Measurements from ENCODE around the gene GALNT2. TPM values are rescaled to one million over a fixed set of nuclear protein-coding genes. Genes with fewer than 3 reads are reported as not detected.

The GALNT2 gene
- total and polyA plus RNA-seq, 2 of the 13 experiments (the other 11 are each of a cell fraction or from before 2014, with no cell fraction given): 39.3 to 39.6 TPM

DNA sequence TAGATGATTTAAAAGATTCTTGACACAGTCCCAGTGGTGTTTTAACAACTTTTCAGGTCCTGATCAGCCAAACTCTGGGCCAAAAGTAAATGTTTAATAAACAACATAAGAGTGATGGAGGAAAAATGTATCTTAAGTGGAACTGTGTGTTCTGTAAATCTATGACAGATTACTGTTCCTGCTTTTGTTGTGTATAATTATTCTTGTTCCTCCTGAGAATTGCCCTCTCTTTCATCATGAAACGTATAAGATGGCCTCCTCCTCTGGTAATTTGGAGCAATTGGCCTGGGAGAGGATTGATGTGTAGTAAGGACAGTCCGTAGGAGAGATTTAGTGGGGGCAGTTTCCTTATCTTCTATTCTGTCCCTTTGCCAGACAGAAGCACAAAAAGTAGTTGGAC, 34.5 kb downstream of the GALNT2 start:
- Histone ChIP-seq H3K27me3 (ENCODE audit: control insufficient read depth in 1 of 2, insufficient read depth in 2 of 2, low read length in 2 of 2) (no peaks in the 10 kb centered on the region), H3K4me2 (ENCODE audit: low read depth, low read length) (no peak overlapping the region), H3K36me3 (replicated peaks in 1 of 2; ENCODE audit: control insufficient read depth in 1 of 2, insufficient read depth in 2 of 2, low read length in 2 of 2) (no peaks in the 10 kb centered on the region), H3K9me3 (ENCODE audit: low read length) (no peaks in the 10 kb centered on the region), H4K20me1 (ENCODE audit: insufficient read depth, low read length) (peaks cover 4% of the 10 kb centered on the region; the same call in 1 of the 2 replicates), H3K27ac (ENCODE audit: extremely low read length, insufficient read depth, low read length) (no peak overlapping the region), H3K4me1 (ENCODE audit: insufficient read depth, low read length) (peaks cover 40% of the 10 kb centered on the region), H3K4me3 (replicated peaks in 1 of 3; ENCODE audit: insufficient read depth in 1 of 3, low read depth in 2 of 3, low read length in 3 of 3) (no peak overlapping the region), H2AFZ (ENCODE audit: low read length) (no peak overlapping the region), H3K79me2 (ENCODE audit: insufficient read depth, low read length) (peaks cover 43% of the 10 kb centered on the region), H3K9ac (ENCODE audit: insufficient read depth, low read depth, low read length) (no peak overlapping the region)
- in situ Hi-C loops (cut with HindIII; ENCODE audit: extremely low pct_ligation_motif_present, low pct_unique_long_range_greater_than_20kb): no loop called here
- ChIA-PET POLR2A (no interaction called here), CTCF (ENCODE audit: low intra/inter-chr PET ratio, low total read pairs) (no interaction called here)
- ATAC-seq (no peak), DNase-seq (ENCODE audit: low spot score) (no peak), FAIRE-seq (no peak)
- intact Hi-C loops (cut with micrococcal nuclease; ENCODE audit: unreplicated experiment): no loop called here
- TF ChIP-seq, protein P1, sequence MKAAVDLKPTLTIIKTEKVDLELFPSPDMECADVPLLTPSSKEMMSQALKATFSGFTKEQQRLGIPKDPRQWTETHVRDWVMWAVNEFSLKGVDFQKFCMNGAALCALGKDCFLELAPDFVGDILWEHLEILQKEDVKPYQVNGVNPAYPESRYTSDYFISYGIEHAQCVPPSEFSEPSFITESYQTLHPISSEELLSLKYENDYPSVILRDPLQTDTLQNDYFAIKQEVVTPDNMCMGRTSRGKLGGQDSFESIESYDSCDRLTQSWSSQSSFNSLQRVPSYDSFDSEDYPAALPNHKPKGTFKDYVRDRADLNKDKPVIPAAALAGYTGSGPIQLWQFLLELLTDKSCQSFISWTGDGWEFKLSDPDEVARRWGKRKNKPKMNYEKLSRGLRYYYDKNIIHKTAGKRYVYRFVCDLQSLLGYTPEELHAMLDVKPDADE (CRISPR knock-in tag; IDR thresholded peaks at IDR 0.05): no peak
- no peak for TF ChIP-seq ZNF496 (CRISPR knock-in tag; IDR thresholded peaks at IDR 0.05; ENCODE audit: insufficient replicate concordance)
- TF ChIP-seq ZNF275 (CRISPR knock-in tag; IDR thresholded peaks at IDR 0.05; ENCODE audit: borderline replicate concordance): no peak
- TF ChIP-seq ZNF800 (CRISPR knock-in tag; IDR thresholded peaks at IDR 0.05): no peak
- TF ChIP-seq NCOR1 (IDR thresholded peaks at IDR 0.05; ENCODE audit: borderline replicate concordance, low read length): no peak
- WGBS (ENCODE audit: low lambda C conversion rate): 91% methylated on average over 2 of the region's 2 CpGs
- BruUV-seq (replicated peaks): no TSS peak

Data from HepG2 (cell line).